Islet precursor cell (in vitro differentiated cells): ENCODE measurements around the gene BDKRB2.

ENCODE experiments used
- DNase-seq: peaks from one replicate; pipeline ENCODE4 v3.0.0-alpha.2; 2018

The BDKRB2 gene

GRCh38 chr14:96201965-96202364 is 2.7 kb upstream of the BDKRB2 start:
- DNase-seq: no peak

- no peak for DNase-seq
Observed at GRCh38 chr14:96202441-96203094, 2.1 kb upstream of the BDKRB2 start.

- no peak for DNase-seq
Observed at GRCh38 chr14:96203116-96203515, 1.5 kb upstream of the BDKRB2 start.

DNA sequence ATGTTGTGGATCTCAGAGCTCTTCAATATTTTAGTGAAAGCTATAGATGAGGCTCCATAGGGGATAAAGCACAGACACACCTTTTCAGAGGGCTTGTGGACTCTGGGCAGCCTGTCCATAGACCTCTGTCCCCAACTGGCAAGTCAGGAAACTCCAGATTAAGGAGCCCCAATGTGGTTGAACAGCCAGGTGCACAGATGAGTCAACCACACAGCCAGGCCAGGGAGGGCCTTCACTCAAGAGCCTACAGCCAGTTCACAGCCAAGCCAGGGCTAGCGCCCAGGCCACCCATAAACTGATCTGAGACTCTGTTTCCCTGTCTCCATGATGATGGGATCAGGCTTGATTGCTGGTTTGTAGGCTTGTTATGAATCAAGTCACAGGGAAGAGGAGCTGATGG is 1.0 kb upstream of the BDKRB2 start:
- no peak for DNase-seq

DNA sequence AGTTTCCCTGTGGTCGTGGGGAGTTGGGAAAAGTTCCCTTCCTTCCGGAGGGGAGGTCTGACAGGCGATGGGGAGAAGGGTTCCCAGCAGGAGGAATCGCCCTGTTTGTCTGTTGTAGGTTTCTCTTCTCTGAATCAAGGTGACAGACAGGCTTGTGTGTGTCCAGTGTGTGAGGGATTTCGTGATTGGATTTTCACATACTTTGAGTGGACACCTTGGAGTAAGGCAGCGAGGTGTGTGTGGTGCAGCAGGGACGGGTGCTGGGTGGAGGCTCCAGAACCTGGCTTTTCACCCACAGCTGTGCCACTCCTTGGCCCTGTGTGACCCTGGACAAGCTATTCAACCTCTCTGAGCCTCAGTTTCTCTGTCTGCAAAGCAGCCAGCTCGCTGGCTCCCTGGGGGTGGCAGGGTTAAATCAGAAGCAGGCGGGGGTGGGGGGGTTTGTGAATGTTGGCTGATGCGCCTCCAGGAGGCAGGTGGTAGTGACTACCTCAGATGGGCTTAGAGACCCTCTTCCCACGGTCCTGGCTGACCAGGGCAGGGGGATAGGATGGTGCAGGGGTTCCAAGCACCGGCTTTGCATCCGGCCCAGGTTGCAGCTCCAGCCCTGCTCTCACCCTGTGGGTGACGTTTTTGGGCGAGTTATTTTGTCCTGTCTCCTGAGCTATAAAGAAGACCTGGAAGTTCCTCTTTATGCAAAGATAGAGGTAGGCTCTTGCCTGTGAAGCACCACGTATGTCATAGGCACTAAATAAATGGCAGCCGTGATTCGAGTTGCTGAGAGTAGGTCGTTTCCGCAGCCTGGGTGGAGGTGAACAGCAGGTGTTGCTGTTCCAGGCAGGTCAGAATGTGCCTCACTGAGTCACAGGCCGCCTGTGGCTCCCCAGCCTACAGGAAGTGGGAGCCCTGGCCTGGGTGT is 679 bp downstream of the BDKRB2 start:
- no peak for DNase-seq

- no peak for DNase-seq
Observed at GRCh38 chr14:96205978-96206360, 1.3 kb downstream of the BDKRB2 start.

DNA sequence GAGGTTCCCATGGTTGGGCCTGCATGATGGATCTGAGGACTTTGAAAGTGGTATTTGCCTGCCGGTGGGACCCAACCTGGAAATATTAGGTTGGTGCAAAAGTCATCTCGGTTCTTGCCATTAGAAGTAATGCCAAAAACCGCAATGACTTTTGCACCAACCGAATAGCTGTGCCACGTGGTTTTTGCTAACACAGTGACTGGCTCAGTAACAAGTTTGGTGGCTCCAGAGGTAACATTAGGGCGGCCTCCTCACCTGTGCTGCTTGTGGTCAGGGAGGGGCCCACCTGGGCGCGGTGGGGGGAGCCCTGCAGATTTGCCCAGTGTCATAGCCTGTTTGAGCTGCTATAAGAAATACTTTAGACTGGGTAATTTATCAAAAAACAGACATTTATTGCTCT is 1.8 kb downstream of the BDKRB2 start:
- DNase-seq: no peak

GRCh38 chr14:96207686-96208085 is 3.0 kb downstream of the BDKRB2 start:
- no peak for DNase-seq

GRCh38 chr14:96208739-96209138 is 4.1 kb downstream of the BDKRB2 start:
- DNase-seq: no peak

- DNase-seq: no peak
Observed at GRCh38 chr14:96212140-96212539, 7.5 kb downstream of the BDKRB2 start.

DNA sequence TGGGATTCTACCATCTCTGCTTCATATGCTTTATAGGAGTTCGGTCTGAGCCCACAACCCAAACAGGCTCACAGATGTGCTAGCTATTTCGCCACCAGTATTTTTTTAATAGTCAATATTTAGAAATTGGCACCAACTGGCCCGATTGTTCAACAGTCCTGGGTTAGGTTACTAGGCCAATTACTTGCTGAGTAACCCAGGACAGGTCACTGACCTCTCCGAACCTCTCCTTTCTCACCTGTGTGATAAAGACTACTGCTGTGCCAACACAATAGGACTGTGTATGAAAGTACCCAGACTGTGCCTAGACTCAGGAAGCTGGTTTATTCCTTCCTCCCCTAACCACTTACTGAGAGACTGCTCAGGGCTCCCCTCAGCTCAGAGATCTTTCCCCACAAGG is 8.3 kb downstream of the BDKRB2 start:
- DNase-seq: no peak

DNA sequence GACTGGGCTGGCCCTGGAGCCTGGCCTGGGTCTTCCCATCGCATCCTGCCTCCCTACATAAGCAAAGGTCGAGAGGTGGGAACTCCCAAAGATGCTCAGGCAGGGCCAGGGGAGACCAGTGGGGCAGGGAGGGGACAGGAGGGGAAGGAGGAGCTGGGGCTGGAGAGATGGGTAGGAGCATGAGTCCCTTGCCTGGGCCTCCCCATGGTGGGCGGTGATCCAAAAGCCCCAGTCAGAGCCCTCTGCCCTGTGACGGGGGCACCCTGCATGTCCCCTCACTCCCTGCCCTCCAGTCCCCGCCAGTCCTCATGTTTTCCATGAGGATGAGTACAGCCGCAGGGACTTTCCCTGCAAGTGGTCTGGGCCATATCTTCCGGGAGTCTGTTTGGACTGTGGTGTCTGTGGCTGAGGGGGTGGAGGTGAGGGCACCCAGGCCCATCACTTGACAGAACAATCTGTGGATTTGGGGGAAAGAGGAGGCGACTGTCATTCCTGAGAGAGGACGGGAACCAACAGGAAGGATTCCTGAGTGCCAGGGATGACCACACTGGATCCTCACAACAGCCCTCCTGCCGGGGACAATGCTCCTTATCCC is 9.3 kb downstream of the BDKRB2 start:
- no peak for DNase-seq

GRCh38 chr14:96214793-96215192 is 10.2 kb downstream of the BDKRB2 start:
- DNase-seq: no peak

- no peak for DNase-seq
Observed at GRCh38 chr14:96215452-96216244, 11.0 kb downstream of the BDKRB2 start.

DNA sequence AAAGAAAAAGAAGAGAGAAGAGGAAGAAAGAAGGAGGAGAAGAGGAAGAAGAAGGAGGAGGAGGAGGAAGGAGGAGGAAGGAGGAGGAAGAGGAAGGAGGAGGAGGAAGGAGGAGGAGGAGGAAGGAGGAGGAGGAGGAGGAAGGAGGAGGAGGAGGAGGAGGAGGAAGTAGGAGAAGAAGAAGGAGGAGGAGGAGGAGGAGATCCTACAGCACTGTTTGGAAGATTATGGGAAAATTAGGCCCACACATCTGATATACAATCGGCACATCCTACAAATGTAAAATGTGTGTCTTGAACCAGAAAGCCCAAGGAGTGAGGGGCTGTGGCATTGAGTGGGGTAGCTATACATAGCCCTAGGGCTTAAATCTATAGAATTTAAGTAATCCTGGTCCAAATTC is 12.0 kb downstream of the BDKRB2 start:
- no peak for DNase-seq

DNA sequence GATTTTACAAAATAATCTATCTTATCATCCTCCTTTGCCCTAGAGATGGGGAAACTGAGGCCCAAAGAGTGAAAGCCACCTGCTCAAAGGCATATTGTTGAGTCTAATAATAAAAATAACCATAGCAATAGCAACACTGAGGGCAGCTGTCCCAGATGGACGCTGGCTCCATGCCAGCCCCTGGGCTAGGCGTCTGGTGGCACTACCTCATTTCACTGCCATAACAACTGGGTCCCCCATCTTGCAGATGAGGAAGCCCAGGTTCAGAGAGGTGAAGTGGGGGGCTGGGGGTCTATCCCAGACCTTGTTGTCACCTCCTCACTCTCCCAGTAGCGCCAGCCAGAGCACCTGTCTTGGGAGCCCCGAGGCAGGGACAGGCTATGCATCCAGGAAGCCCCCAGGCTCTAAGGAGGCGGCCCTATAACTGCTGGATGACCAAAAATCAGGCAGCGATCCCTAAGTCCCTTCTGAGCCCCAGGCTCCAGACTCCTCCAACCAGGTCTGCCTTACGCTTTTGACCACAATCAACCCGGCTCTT is 12.8 kb downstream of the BDKRB2 start:
- DNase-seq: no peak

- no peak for DNase-seq
Observed at GRCh38 chr14:96221109-96221650, 16.5 kb downstream of the BDKRB2 start.

DNA sequence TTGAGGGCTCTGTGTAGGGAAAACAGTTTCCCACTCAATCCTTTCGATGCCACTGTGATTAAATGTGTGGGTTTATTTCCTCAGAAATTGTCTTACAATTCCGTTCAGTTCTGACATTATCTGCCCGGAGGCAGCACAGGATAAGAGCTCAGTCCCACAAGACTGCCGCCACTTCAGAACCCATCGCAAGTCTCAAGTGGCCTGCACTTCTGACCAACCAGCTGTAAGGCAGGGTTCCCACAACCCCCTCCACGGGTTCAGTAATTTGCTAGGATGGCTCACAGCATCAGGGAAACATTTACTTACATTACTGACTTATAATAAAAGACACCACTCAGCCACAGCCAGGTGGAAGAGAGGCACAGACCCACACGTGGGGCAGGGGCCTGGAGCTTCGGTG is 17.2 kb downstream of the BDKRB2 start:
- DNase-seq: no peak

GRCh38 chr14:96224480-96225096 is 19.9 kb downstream of the BDKRB2 start:
- no peak for DNase-seq

DNA sequence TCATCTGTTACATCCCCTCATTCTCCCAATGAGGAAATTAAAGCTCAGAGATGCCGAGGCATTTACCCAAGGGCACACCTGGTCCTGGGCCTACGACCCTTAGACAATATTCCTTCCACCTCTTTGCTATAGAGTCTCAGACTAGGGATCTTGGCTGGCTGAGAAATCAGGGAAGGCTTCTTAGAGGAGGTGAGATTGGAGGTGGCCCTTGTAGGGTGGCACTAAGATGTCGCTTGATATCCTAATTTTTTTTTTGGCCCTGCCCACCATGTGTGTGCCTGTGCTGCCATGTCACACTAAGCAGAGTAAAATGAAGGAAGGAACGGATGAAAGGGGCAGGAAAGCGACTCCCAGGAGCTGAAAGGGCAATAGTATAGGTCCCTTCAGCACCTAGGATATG is 20.6 kb downstream of the BDKRB2 start:
- DNase-seq: no peak

- DNase-seq: peak; percentile 95
Observed at GRCh38 chr14:96225745-96226151, 21.1 kb downstream of the BDKRB2 start.

DNA sequence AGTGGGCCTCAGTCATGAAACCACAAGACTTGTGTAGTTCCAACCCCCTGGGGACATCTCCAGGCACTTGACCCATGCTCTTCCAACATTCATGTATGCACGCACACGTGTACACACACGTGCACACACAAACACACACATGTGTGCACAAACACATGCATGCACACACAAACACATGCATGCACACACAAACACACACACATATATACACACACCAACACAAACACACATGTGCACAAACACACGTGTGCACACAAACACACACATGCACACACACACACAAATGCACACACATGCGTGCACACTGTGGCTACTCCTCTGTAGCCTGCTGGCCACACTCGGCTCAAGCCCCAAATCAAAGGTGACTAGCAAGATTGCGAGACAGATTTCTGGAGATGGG is 22.8 kb downstream of the BDKRB2 start:
- no peak for DNase-seq
